HepG2 (cell line): ENCODE results near the gene VAV2. TPM values are rescaled to one million over a fixed set of nuclear protein-coding genes. Genes with fewer than 3 reads are reported as not detected.

Source experiments
- ATAC-seq: fragments of 200-7000 bp; cut with Tn5 transposase; 3 replicates; pipeline ENCODE4 v1.9.1; 2020; ENCODE audit warnings: mild to moderate bottlenecking, moderate library complexity
- BruUV-seq: library from RNA; stranded (reverse); fragments of 400-500 nt; replicated peaks from 2 replicates; lab custom pipeline; 2021; lab: Mats Ljungman, UMichigan
- CTCF ChIA-PET: fragments of 300-600 bp; formaldehyde crosslinking; extraction: SDS; loops from one replicate; lab custom pipeline; 2021; ENCODE audit warnings: low total read pairs, inconsistent platforms, low intra/inter-chr PET ratio; lab: Yijun Ruan, JAX
- POLR2A ChIA-PET: fragments of 350-600 bp; sonication (Branson Sonifier 250); formaldehyde crosslinking; loops from one replicate; lab custom pipeline; 2020; ENCODE audit warnings: antibody characterized with exemption, inconsistent platforms; lab: Yijun Ruan, JAX
- DNase-seq: peaks from one replicate; pipeline ENCODE4 v3.0.0-alpha.2; 2015; ENCODE audit warnings: low spot score
- FAIRE-seq: peaks from 3 replicates; lab custom pipeline; 2011; peaks lifted over from hg19 to GRCh38; lab: Jason Lieb, UNC
- H2AFZ ChIP-seq: one replicate; pipeline ENCODE4 v1.6.1; 2011; ENCODE audit warnings: low read length, inconsistent platforms
- H3K27ac ChIP-seq: fragments of 300-600 bp; 3 replicates; pipeline ENCODE4 v1.8.0; 2011; ENCODE audit warnings: mixed run types, mild to moderate bottlenecking, mixed read lengths, low read length, inconsistent platforms; ENCODE audit not compliant: insufficient read depth; ENCODE audit errors: extremely low read length
- H3K27me3 ChIP-seq, 2 experiments: fragments of 200-600 bp in 1 of 2; 2 replicates in 1 of 2; 3 replicates in 1 of 2; pipeline versions ENCODE4 v1.6.0 to v1.8.0; 2011; ENCODE audit warnings: low read length in 2 of 2, mild to moderate bottlenecking in 2 of 2, moderate library complexity in 2 of 2, inconsistent platforms in 1 of 2; ENCODE audit not compliant: insufficient read depth in 2 of 2, control insufficient read depth in 1 of 2
- H3K36me3 ChIP-seq, 2 experiments: fragments of 200-600 bp in 1 of 2; replicated peaks in 1 of 2; 2 replicates in 1 of 2; 3 replicates in 1 of 2; pipeline versions ENCODE4 v1.5.1 to v1.8.0; 2011; ENCODE audit warnings: low read length in 2 of 2, inconsistent platforms in 1 of 2; ENCODE audit not compliant: insufficient read depth in 2 of 2, control insufficient read depth in 1 of 2
- H3K4me1 ChIP-seq: 2 replicates; pipeline ENCODE4 v1.5.1; 2012; ENCODE audit warnings: low read length, inconsistent platforms; ENCODE audit not compliant: insufficient read depth
- H3K4me2 ChIP-seq: 2 replicates; pipeline ENCODE4 v1.6.0; 2011; ENCODE audit warnings: low read depth, low read length, inconsistent platforms
- H3K4me3 ChIP-seq, 3 experiments: fragments of 200-600 bp in 1 of 3; sonication (generic), shearing (Covaris generic) in 1 of 3; replicated peaks in 1 of 3; 2 replicates each; pipeline ENCODE4 v1.5.1; 2011 to 2016; ENCODE audit warnings: low read length in 3 of 3, inconsistent platforms in 2 of 3, low read depth in 2 of 3, mild to moderate bottlenecking in 2 of 3, control low read depth in 1 of 3, mixed read lengths in 1 of 3; ENCODE audit not compliant: insufficient read depth in 1 of 3
- H3K79me2 ChIP-seq: one replicate; pipeline ENCODE4 v1.6.1; 2011; ENCODE audit warnings: low read length, inconsistent platforms; ENCODE audit not compliant: insufficient read depth
- H3K9ac ChIP-seq: 2 replicates; pipeline ENCODE4 v1.6.0; 2011; ENCODE audit warnings: mild to moderate bottlenecking, low read depth, low read length, inconsistent platforms; ENCODE audit not compliant: insufficient read depth
- H3K9me3 ChIP-seq: 2 replicates; pipeline ENCODE4 v1.5.1; 2012; ENCODE audit warnings: mild to moderate bottlenecking, low read length
- H4K20me1 ChIP-seq: 2 replicates; pipeline ENCODE4 v1.6.0; 2011; ENCODE audit warnings: inconsistent platforms, mild to moderate bottlenecking, low read length, moderate library complexity; ENCODE audit not compliant: insufficient read depth
- FOXA1 ChIP-seq, 2 experiments: fragments of 450-650 bp in 1 of 2; sonication (generic) in 1 of 2; formaldehyde crosslinking in 1 of 2; IDR thresholded peaks; 2 replicates each; pipeline versions ENCODE4 v1.4.0 to v1.6.1; 2016 to 2020; ENCODE audit warnings: missing genetic modification reagents in 1 of 2
- GPBP1L1 ChIP-seq: sonication (generic); formaldehyde crosslinking; IDR thresholded peaks from 2 replicates; pipeline ENCODE4 v1.5.0; 2020; ENCODE audit warnings: mild to moderate bottlenecking, missing genetic modification reagents
- RXRA ChIP-seq: sonication (generic); formaldehyde crosslinking; IDR thresholded peaks from 2 replicates; pipeline ENCODE4 v1.5.1; 2020; ENCODE audit warnings: missing genetic modification reagents
- TOPORS ChIP-seq: sonication (generic); formaldehyde crosslinking; IDR thresholded peaks from 2 replicates; pipeline ENCODE4 v1.8.0; 2023; ENCODE audit warnings: mild to moderate bottlenecking, missing genetic modification reagents
- TRAFD1 ChIP-seq: sonication (generic); formaldehyde crosslinking; IDR thresholded peaks from 2 replicates; pipeline ENCODE4 v1.5.1; 2020; ENCODE audit warnings: missing genetic modification reagents, mild to moderate bottlenecking, borderline replicate concordance
- WGBS: methylation state at CpG from one replicate; pipeline ENCODE4 v1.1.6; 2017; ENCODE audit warnings: low lambda C conversion rate; 5-methylcytosine and 5-hydroxymethylcytosine counted together
- in situ Hi-C: cut with HindIII; loops from 2 replicates; pipeline ENCODE4 v1.10.0; 2017; ENCODE audit warnings: low pct_unique_long_range_greater_than_20kb; ENCODE audit not compliant: extremely low pct_ligation_motif_present
- intact Hi-C: fragments of 100-400 bp; cut with micrococcal nuclease; formaldehyde crosslinking; loops from one replicate; pipeline ENCODE4 v1.10.0; 2022; ENCODE audit not compliant: unreplicated experiment
- polyA plus RNA-seq, 8 experiments: library from polyadenylated mRNA; depleted of rRNA in 3 of 8; stranded (reverse) in 7 of 8; unstranded in 1 of 8; fragments of >200 nt; fragmentation: Illumina TruSeq in 4 of 8; extraction: Trizol in 4 of 8; gene quantifications; 2 replicates each; pipeline versions ENCODE4 v1.2.1 to v1.2.3, GENCODE V29; 2011 to 2016; ENCODE audit warnings: low read depth in 4 of 8, missing spikeins in 1 of 8, mixed read lengths in 1 of 8; ENCODE audit not compliant: insufficient read depth in 1 of 8
- total RNA-seq, 5 experiments: library from RNA; depleted of rRNA; stranded (reverse); fragments of >200 nt; fragmentation: Illumina TruSeq; extraction: Trizol; gene quantifications; 2 replicates each; pipeline ENCODE4 v1.2.3, GENCODE V29; 2016; ENCODE audit warnings: low read depth in 1 of 5

The VAV2 gene
- total and polyA plus RNA-seq, 2 of the 13 experiments (the other 11 are each of a cell fraction or from before 2014, with no cell fraction given), result 22.5 to 22.9 TPM

- no peak overlapping the region for H3K9ac ChIP-seq
- POLR2A ChIA-PET, result no interaction called here
- peaks cover 76% of the 10 kb centered on the region for H3K79me2 ChIP-seq
- no TSS peak for BruUV-seq
- WGBS, result 91% methylated on average over 13 of the region's 14 CpGs
- no peak overlapping the region for H2AFZ ChIP-seq
- no peak for FAIRE-seq
- no peak overlapping the region for H3K4me3 ChIP-seq
- TF ChIP-seq FOXA1 (IDR thresholded peaks at IDR 0.05), result no peak
- TF ChIP-seq FOXA1 (CRISPR knock-in tag; IDR thresholded peaks at IDR 0.05), result no peak
- no peak for TF ChIP-seq GPBP1L1 (CRISPR knock-in tag)
- TF ChIP-seq TOPORS (CRISPR knock-in tag), result no peak
- no peak for TF ChIP-seq RXRA (CRISPR knock-in tag)
- TF ChIP-seq TRAFD1 (CRISPR knock-in tag), result no peak
- no peak overlapping the region for H3K4me2 ChIP-seq
- H3K4me1 ChIP-seq, result peaks cover 4% of the 10 kb centered on the region; the same call in 1 of the 2 replicates
- no peaks in the 10 kb centered on the region for H3K27me3 ChIP-seq
- no peak for ATAC-seq
- no peak overlapping the region for H3K27ac ChIP-seq
- H3K36me3 ChIP-seq, result peaks cover 4 to 13% of the 10 kb centered on the region in 2 experiments; a peak in 3 of 5 replicates
- in situ Hi-C loops, result no loop called here
- no peak for DNase-seq
- CTCF ChIA-PET, result no interaction called here
- H3K9me3 ChIP-seq, result no peaks in the 10 kb centered on the region
- intact Hi-C loops, result no loop called here
- H4K20me1 ChIP-seq, result peaks cover 32% of the 10 kb centered on the region; the same call in 1 of the 2 replicates
Observed at GRCh38 chr9:133954862-133955529, 37.1 kb downstream of the VAV2 start.
